NOMO-1 treated with DMSO at 0.1 percent for 48 hours (cell line): ENCODE data around the gene TNFAIP1.

Source experiments
- DNase-seq: peaks from one replicate; lab custom pipeline; 2025; ENCODE audit not compliant: unreplicated experiment; lab: John Stamatoyannopoulos, UW

Gene TNFAIP1

GRCh38 chr17:28370035-28370743, 34.6 kb downstream of the TNFAIP1 start, which contains the start of gene VTN:
Gene VTN, minus strand, starts transcription at chr17:28370307. Its CDS starts 104 bp downstream, at chr17:28370203.
- no peak for DNase-seq

- DNase-seq, result no peak
Measured at GRCh38 chr17:28370744-28371103, 35.2 kb downstream of the TNFAIP1 start.

- DNase-seq, result no peak
Measured at GRCh38 chr17:28371245-28372202, 36.0 kb downstream of the TNFAIP1 start, which contains the start of gene SARM1. Gene SARM1, plus strand, starts transcription at chr17:28371694. Its CDS starts 339 bp downstream, at chr17:28372033.

GRCh38 chr17:28372203-28372944, 36.8 kb downstream of the TNFAIP1 start:
- no peak for DNase-seq

- DNase-seq, result no peak
Measured at GRCh38 chr17:28372945-28373274, 37.3 kb downstream of the TNFAIP1 start.

- DNase-seq, result no peak
Measured at GRCh38 chr17:28379814-28380801, 44.5 kb downstream of the TNFAIP1 start.

- DNase-seq, result no peak
Measured at GRCh38 chr17:28381141-28381825, 45.7 kb downstream of the TNFAIP1 start.

- peak; percentile 80 for DNase-seq
Measured at GRCh38 chr17:28384281-28385036, 48.9 kb downstream of the TNFAIP1 start.

- no peak for DNase-seq
Measured at GRCh38 chr17:28385037-28385400, 49.5 kb downstream of the TNFAIP1 start.

GRCh38 chr17:28385406-28385805, 49.8 kb downstream of the TNFAIP1 start:
- no peak for DNase-seq

- no peak for DNase-seq
Measured at GRCh38 chr17:28386391-28386790, 50.8 kb downstream of the TNFAIP1 start.

GRCh38 chr17:28388106-28388505, 52.5 kb downstream of the TNFAIP1 start:
- no peak for DNase-seq

- no peak for DNase-seq
Measured at GRCh38 chr17:28390141-28390540, 54.6 kb downstream of the TNFAIP1 start.

- DNase-seq, result no peak
Measured at GRCh38 chr17:28390563-28390962, 55.0 kb downstream of the TNFAIP1 start.

GRCh38 chr17:28390984-28391383, 55.4 kb downstream of the TNFAIP1 start:
- DNase-seq, result no peak

- DNase-seq, result no peak
Measured at GRCh38 chr17:28391401-28391800, 55.8 kb downstream of the TNFAIP1 start.

GRCh38 chr17:28392491-28392890, 56.9 kb downstream of the TNFAIP1 start:
- DNase-seq, result no peak

GRCh38 chr17:28394337-28395116, 59.0 kb downstream of the TNFAIP1 start:
- DNase-seq, result no peak
